Gastrocnemius medialis (tissue), 4 donors: ENCODE data around the gene ENOX1. TPM values are rescaled to one million over a fixed set of nuclear protein-coding genes. Genes with fewer than 3 reads are reported as not detected.

Experiments used
- ATAC-seq, 2 donors: fragments of 150-250 bp; one replicate each; pipeline ENCODE4 v1.9.1; 2016
- DNase-seq, 2 donors: peaks; one replicate each; pipeline ENCODE4 v3.0.0-alpha.2; 2019
- H3K27ac ChIP-seq, 4 donors: fragments of 200-600 bp; sonication (generic); 1 replicate in 1 of 4; 2 replicates in 3 of 4; pipeline ENCODE4 v1.5.1; 2016 to 2018; ENCODE audit warnings: mild to moderate bottlenecking in 2 of 4, moderate library complexity in 1 of 4
- H3K27me3 ChIP-seq, 3 donors: fragments of 200-600 bp; sonication (generic) in 2 of 3; 1 replicate in 1 of 3; 2 replicates in 2 of 3; pipeline versions ENCODE4 v1.5.1 to v1.6.0; 2016 to 2019; ENCODE audit warnings: mild to moderate bottlenecking in 1 of 3, moderate library complexity in 1 of 3
- H3K36me3 ChIP-seq, 2 donors: fragments of 200-600 bp; sonication (generic) in 1 of 2; one replicate each; pipeline ENCODE4 v1.5.1; 2017 to 2018
- H3K4me1 ChIP-seq, 2 donors: fragments of 200-600 bp; sonication (generic) in 1 of 2; one replicate each; pipeline ENCODE4 v1.5.1; 2016 to 2017; ENCODE audit warnings: mild to moderate bottlenecking in 2 of 2
- H3K4me3 ChIP-seq, 4 donors: fragments of 200-600 bp; sonication (generic) in 3 of 4; 1 replicate in 1 of 4; 2 replicates in 3 of 4; pipeline ENCODE4 v1.5.1; 2016 to 2019; ENCODE audit warnings: mild to moderate bottlenecking in 2 of 4
- H3K9me3 ChIP-seq, 3 donors: fragments of 200-600 bp; sonication (generic) in 2 of 3; 1 replicate in 1 of 3; 2 replicates in 2 of 3; pipeline ENCODE4 v1.5.1; 2016 to 2019
- CTCF ChIP-seq, 5 experiments: fragments of 450-650 bp in 3 of 5; fragments of 200-600 bp in 2 of 5; sonication (generic) in 2 of 5; IDR thresholded peaks in 4 of 5; conservative IDR thresholded peaks in 1 of 5; 1 replicate in 4 of 5; 2 replicates in 1 of 5; pipeline ENCODE4 v1.5.1; 2016 to 2019; ENCODE audit warnings: antibody characterized with exemption in 5 of 5, mild to moderate bottlenecking in 3 of 5, moderate library complexity in 3 of 5
- POLR2A ChIP-seq, 2 donors: fragments of 450-650 bp; IDR thresholded peaks; one replicate each; pipeline ENCODE4 v1.6.1; 2017; ENCODE audit warnings: antibody characterized with exemption in 2 of 2, mild to moderate bottlenecking in 2 of 2, moderate library complexity in 2 of 2
- in situ Hi-C, 4 donors: fragments of 200-750 bp; cut with MboI; loops; one replicate each; pipeline versions ENCODE4 v1.15.0 to v1.8.0; 2017; ENCODE audit warnings: low sequenced_read_pairs in 4 of 4
- intact Hi-C: fragments of 100-400 bp; cut with DNase I; formaldehyde crosslinking; loops from one replicate; pipeline ENCODE4 v1.15.1; 2023; ENCODE audit warnings: low total_unique reads
- total RNA-seq, 4 donors: library from RNA; depleted of rRNA; stranded (reverse); fragments of >200 nt; gene quantifications; one replicate each; pipeline versions ENCODE4 v1.1.0 to v1.2.3, GENCODE V29; 2016

ENOX1 gene
- total RNA-seq, 4 donors from 2014 or later, result 0.46 to 3.5 (median 1.8) TPM

- Histone ChIP-seq H3K4me1 (no peaks in the 10 kb centered on the region), H3K4me3 (no peak overlapping the region), H3K27ac (no peak overlapping the region), H3K27me3 (no peaks in the 10 kb centered on the region), H3K36me3 (no peaks in the 10 kb centered on the region), H3K9me3 (no peaks in the 10 kb centered on the region)
- no peak for DNase-seq
- no peak for ATAC-seq
- intact Hi-C loops, result no loop called here
- TF ChIP-seq CTCF (IDR thresholded peaks at IDR 0.05 in 4 of 5, conservative IDR thresholded peaks at IDR 0.05 in 1 of 5) (no peak), POLR2A (IDR thresholded peaks at IDR 0.05) (no peak)
- in situ Hi-C loops, result no loop called here
These were observed 214.0 kb downstream of the ENOX1 start for GRCh38 chr13:43572656-43573360.

GRCh38 chr13:43569658-43570057 is 217.1 kb downstream of the ENOX1 start:
- no peaks in the 10 kb centered on the region for H3K36me3 ChIP-seq
- intact Hi-C loops, result no loop called here
- H3K4me1 ChIP-seq, result no peaks in the 10 kb centered on the region
- no peaks in the 10 kb centered on the region for H3K27me3 ChIP-seq
- TF ChIP-seq CTCF (IDR thresholded peaks at IDR 0.05 in 4 of 5, conservative IDR thresholded peaks at IDR 0.05 in 1 of 5), result no peak
- no peak for TF ChIP-seq POLR2A (IDR thresholded peaks at IDR 0.05)
- H3K9me3 ChIP-seq, result no peaks in the 10 kb centered on the region
- in situ Hi-C loops, result no loop called here
- no peak overlapping the region for H3K27ac ChIP-seq
- DNase-seq (no peak), ATAC-seq (no peak)
- no peak overlapping the region for H3K4me3 ChIP-seq

- in situ Hi-C loops (no loop called here), intact Hi-C loops (no loop called here)
- Histone ChIP-seq H3K36me3 (no peaks in the 10 kb centered on the region), H3K4me1 (no peaks in the 10 kb centered on the region), H3K27me3 (no peaks in the 10 kb centered on the region), H3K9me3 (no peaks in the 10 kb centered on the region), H3K4me3 (no peak overlapping the region), H3K27ac (no peak overlapping the region)
- DNase-seq (no peak), ATAC-seq (no peak)
- TF ChIP-seq CTCF (IDR thresholded peaks at IDR 0.05 in 4 of 5, conservative IDR thresholded peaks at IDR 0.05 in 1 of 5) (no peak), POLR2A (IDR thresholded peaks at IDR 0.05) (no peak)
These were observed 219.2 kb downstream of the ENOX1 start for GRCh38 chr13:43567608-43568007.

- Histone ChIP-seq H3K27ac (no peak overlapping the region), H3K4me1 (no peaks in the 10 kb centered on the region), H3K4me3 (no peak overlapping the region), H3K36me3 (no peaks in the 10 kb centered on the region), H3K27me3 (no peaks in the 10 kb centered on the region), H3K9me3 (no peaks in the 10 kb centered on the region)
- DNase-seq (no peak), ATAC-seq (no peak)
- in situ Hi-C loops, result no loop called here
- intact Hi-C loops, result no loop called here
- no peak for TF ChIP-seq CTCF (IDR thresholded peaks at IDR 0.05 in 4 of 5, conservative IDR thresholded peaks at IDR 0.05 in 1 of 5)
- no peak for TF ChIP-seq POLR2A (IDR thresholded peaks at IDR 0.05)
These were observed 221.8 kb downstream of the ENOX1 start for GRCh38 chr13:43564952-43565351.

GRCh38 chr13:43561081-43561480 is 225.7 kb downstream of the ENOX1 start:
- ATAC-seq (no peak), DNase-seq (no peak)
- intact Hi-C loops (no loop called here), in situ Hi-C loops (no loop called here)
- no peaks in the 10 kb centered on the region for H3K36me3 ChIP-seq
- H3K9me3 ChIP-seq, result no peaks in the 10 kb centered on the region
- H3K27me3 ChIP-seq, result no peaks in the 10 kb centered on the region
- H3K4me1 ChIP-seq, result no peaks in the 10 kb centered on the region
- H3K4me3 ChIP-seq, result no peak overlapping the region
- TF ChIP-seq POLR2A (IDR thresholded peaks at IDR 0.05), result no peak
- TF ChIP-seq CTCF (IDR thresholded peaks at IDR 0.05 in 4 of 5, conservative IDR thresholded peaks at IDR 0.05 in 1 of 5), result no peak
- H3K27ac ChIP-seq, result no peak overlapping the region
